Astrocyte (in vitro differentiated cells and primary cell): Measurements from ENCODE around the gene ZSWIM4.

Experiments
- EZH2 ChIP-seq: IDR thresholded peaks from 2 replicates; pipeline ENCODE4 v1.6.1; 2012; ENCODE audit warnings: mild to moderate bottlenecking, low read length, inconsistent platforms; ENCODE audit not compliant: insufficient read depth
- TF ChIP-seq, protein P1 (sequence below): IDR thresholded peaks from 2 replicates; pipeline ENCODE4 v1.5.1; 2011; ENCODE audit warnings: low read depth, mild to moderate bottlenecking, inconsistent platforms, low read length, moderate library complexity; ENCODE audit not compliant: insufficient read depth

GRCh38 chr19:13799669-13800068, 4.4 kb downstream of the ZSWIM4 start:
- TF ChIP-seq, protein P1, sequence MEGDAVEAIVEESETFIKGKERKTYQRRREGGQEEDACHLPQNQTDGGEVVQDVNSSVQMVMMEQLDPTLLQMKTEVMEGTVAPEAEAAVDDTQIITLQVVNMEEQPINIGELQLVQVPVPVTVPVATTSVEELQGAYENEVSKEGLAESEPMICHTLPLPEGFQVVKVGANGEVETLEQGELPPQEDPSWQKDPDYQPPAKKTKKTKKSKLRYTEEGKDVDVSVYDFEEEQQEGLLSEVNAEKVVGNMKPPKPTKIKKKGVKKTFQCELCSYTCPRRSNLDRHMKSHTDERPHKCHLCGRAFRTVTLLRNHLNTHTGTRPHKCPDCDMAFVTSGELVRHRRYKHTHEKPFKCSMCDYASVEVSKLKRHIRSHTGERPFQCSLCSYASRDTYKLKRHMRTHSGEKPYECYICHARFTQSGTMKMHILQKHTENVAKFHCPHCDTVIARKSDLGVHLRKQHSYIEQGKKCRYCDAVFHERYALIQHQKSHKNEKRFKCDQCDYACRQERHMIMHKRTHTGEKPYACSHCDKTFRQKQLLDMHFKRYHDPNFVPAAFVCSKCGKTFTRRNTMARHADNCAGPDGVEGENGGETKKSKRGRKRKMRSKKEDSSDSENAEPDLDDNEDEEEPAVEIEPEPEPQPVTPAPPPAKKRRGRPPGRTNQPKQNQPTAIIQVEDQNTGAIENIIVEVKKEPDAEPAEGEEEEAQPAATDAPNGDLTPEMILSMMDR: no peak
- no peak for TF ChIP-seq EZH2
